BLaER1 treated with 17β-estradiol and CSF1 and Interleukin-3, amounts not matched to agents 10 nM and 100 nM (cell line): ENCODE results near the gene CFAP410.
A peak's percentile ranks its signal among the peaks of the same experiment; 100 is the strongest.

Experiments used
- H3K27ac ChIP-seq, 11 experiments: shearing (Covaris generic); formaldehyde crosslinking; 2 replicates each; pipeline ENCODE4 v1.8.1; 2022
- H3K27me3 ChIP-seq, 11 experiments: shearing (Covaris generic); formaldehyde crosslinking; 2 replicates each; pipeline ENCODE4 v1.8.1; 2022
- H3K36me3 ChIP-seq, 11 experiments: shearing (Covaris generic); formaldehyde crosslinking; 2 replicates each; pipeline ENCODE4 v1.8.1; 2022
- H3K4me1 ChIP-seq, 10 experiments: shearing (Covaris generic); formaldehyde crosslinking; 2 replicates each; pipeline ENCODE4 v1.8.1; 2022
- H3K4me2 ChIP-seq, 11 experiments: shearing (Covaris generic); formaldehyde crosslinking; 2 replicates each; pipeline ENCODE4 v1.8.1; 2022
- H3K4me3 ChIP-seq, 10 experiments: shearing (Covaris generic); formaldehyde crosslinking; 2 replicates each; pipeline ENCODE4 v1.8.1; 2022
- H3K9ac ChIP-seq, 11 experiments: shearing (Covaris generic); formaldehyde crosslinking; 2 replicates each; pipeline ENCODE4 v1.8.1; 2022
- H3K9me3 ChIP-seq, 11 experiments: shearing (Covaris generic); formaldehyde crosslinking; replicated peaks in 1 of 11; 2 replicates each; pipeline ENCODE4 v1.8.1; 2022
- H4K20me1 ChIP-seq, 11 experiments: shearing (Covaris generic); formaldehyde crosslinking; 2 replicates each; pipeline ENCODE4 v1.8.1; 2022
- Cebpa-rat ChIP-seq, 11 experiments: shearing (Covaris generic); IDR thresholded peaks; 2 replicates each; pipeline ENCODE4 v1.8.1; 2022

CFAP410 gene

GRCh38 chr21:44337941-44338895, 972 bp downstream of the CFAP410 start:
- H4K20me1 ChIP-seq = peaks cover 0 to 29% (median 8%) of the 10 kb centered on the region in 11 experiments; a peak in 14 of 22 replicates
- peak overlapping the region in 10 of 11 experiments; percentile 2 to 87 (median 68); a peak in 18 of 22 replicates for H3K27ac ChIP-seq
- H3K9ac ChIP-seq = peak overlapping the region; percentile 26 to 77 (median 65); a peak in 20 of 22 replicates
- H3K4me1 ChIP-seq = peaks cover 38 to 76% (median 68%) of the 10 kb centered on the region in 10 experiments
- peak overlapping the region; percentile 27 to 66 (median 50); a peak in 19 of 20 replicates for H3K4me3 ChIP-seq
- H3K36me3 ChIP-seq = peaks cover 0 to 22% (median 8%) of the 10 kb centered on the region in 11 experiments; a peak in 11 of 22 replicates
- no peak for TF ChIP-seq Cebpa-rat (IDR thresholded peaks at IDR 0.05)
- H3K9me3 ChIP-seq = no peaks in the 10 kb centered on the region
- no peaks in the 10 kb centered on the region for H3K27me3 ChIP-seq
- H3K4me2 ChIP-seq = peak overlapping the region; percentile 80 to 97 (median 90)

- H3K27ac ChIP-seq = peak overlapping the region in 8 of 11 experiments; percentile 62 to 87 (median 74); a peak in 16 of 22 replicates
- 0 out of 20 replicates have a peak overlapping the region, but pooled peaks of 2 of the 10 experiments have one; percentile 8 to 46 for H3K4me3 ChIP-seq
- no peaks in the 10 kb centered on the region for H3K9me3 ChIP-seq
- H3K9ac ChIP-seq = peak overlapping the region in 8 of 11 experiments; percentile 60 to 77 (median 70); a peak in 16 of 22 replicates
- H3K36me3 ChIP-seq = peaks cover 0 to 22% (median 8%) of the 10 kb centered on the region in 11 experiments; a peak in 11 of 22 replicates
- H3K27me3 ChIP-seq = no peaks in the 10 kb centered on the region
- H4K20me1 ChIP-seq = peaks cover 0 to 36% (median 14%) of the 10 kb centered on the region in 11 experiments; a peak in 14 of 22 replicates
- H3K4me2 ChIP-seq = peak overlapping the region; percentile 80 to 97 (median 90)
- peak in 5 of 11 experiments; percentile 39 to 69 (median 51); a peak in 6 of 22 replicates for TF ChIP-seq Cebpa-rat (IDR thresholded peaks at IDR 0.05)
- peaks cover 45 to 76% (median 71%) of the 10 kb centered on the region in 10 experiments for H3K4me1 ChIP-seq
These were observed 1.7 kb downstream of the CFAP410 start for GRCh38 chr21:44337449-44337848.

GRCh38 chr21:44335266-44336059, 3.7 kb downstream of the CFAP410 start:
- no peak for TF ChIP-seq Cebpa-rat (IDR thresholded peaks at IDR 0.05)
- Histone ChIP-seq H3K4me2 (peak overlapping the region in 9 of 11 experiments; percentile 74 to 95 (median 92); a peak in 18 of 22 replicates), H3K9me3 (no peaks in the 10 kb centered on the region)

GRCh38 chr21:44334329-44335030, 4.7 kb downstream of the CFAP410 start:
- Histone ChIP-seq H3K4me3 (peak overlapping the region in 1 of 10 experiments; percentile 40; a peak in 1 of 20 replicates), H3K27me3 (no peaks in the 10 kb centered on the region), H4K20me1 (peaks cover 10 to 65% (median 41%) of the 10 kb centered on the region in 11 experiments; a peak in 21 of 22 replicates), H3K36me3 (peaks cover 0 to 29% (median 9%) of the 10 kb centered on the region in 11 experiments; a peak in 13 of 22 replicates), H3K9ac (peak overlapping the region in 8 of 11 experiments; percentile 22 to 65 (median 45); a peak in 13 of 22 replicates), H3K9me3 (no peaks in the 10 kb centered on the region), H3K4me2 (peak overlapping the region; percentile 74 to 95 (median 91)), H3K4me1 (peaks cover 50 to 89% (median 82%) of the 10 kb centered on the region in 10 experiments), H3K27ac (peak overlapping the region in 7 of 11 experiments; percentile 8 to 87 (median 47); a peak in 10 of 22 replicates)
- TF ChIP-seq Cebpa-rat (IDR thresholded peaks at IDR 0.05) = no peak

More at GRCh38 chr21:44335266-44336059, 3.7 kb downstream of the CFAP410 start:
- Histone ChIP-seq H3K27ac (peak overlapping the region in 8 of 11 experiments; percentile 5 to 87 (median 46); a peak in 12 of 22 replicates), H4K20me1 (peaks cover under 1 to 55% (median 31%) of the 10 kb centered on the region in 11 experiments; a peak in 19 of 22 replicates), H3K36me3 (peaks cover 0 to 29% (median 9%) of the 10 kb centered on the region in 11 experiments; a peak in 13 of 22 replicates), H3K4me3 (no peak overlapping the region), H3K4me1 (peaks cover 57 to 89% (median 85%) of the 10 kb centered on the region in 10 experiments), H3K27me3 (no peaks in the 10 kb centered on the region), H3K9ac (peak overlapping the region in 7 of 11 experiments; percentile 3 to 77 (median 27); a peak in 10 of 22 replicates)

- Histone ChIP-seq H3K27ac (peak overlapping the region in 5 of 11 experiments; percentile 5 to 87 (median 45); a peak in 6 of 22 replicates), H3K9me3 (no peaks in the 10 kb centered on the region), H3K4me2 (peak overlapping the region; percentile 74 to 95 (median 91)), H3K36me3 (peaks cover 0 to 29% (median 9%) of the 10 kb centered on the region in 11 experiments; a peak in 13 of 22 replicates), H3K4me3 (peak overlapping the region in 1 of 10 experiments; percentile 40; a peak in 2 of 20 replicates), H3K27me3 (no peaks in the 10 kb centered on the region), H3K9ac (peak overlapping the region in 9 of 11 experiments; percentile 22 to 65 (median 41); a peak in 15 of 22 replicates), H3K4me1 (peaks cover 50 to 97% (median 89%) of the 10 kb centered on the region in 10 experiments), H4K20me1 (peaks cover 18 to 73% (median 48%) of the 10 kb centered on the region in 11 experiments; a peak in 21 of 22 replicates)
- TF ChIP-seq Cebpa-rat (IDR thresholded peaks at IDR 0.05) = no peak
These were observed 5.5 kb downstream of the CFAP410 start for GRCh38 chr21:44333509-44334328.

- no peaks in the 10 kb centered on the region for H3K27me3 ChIP-seq
- no peak for TF ChIP-seq Cebpa-rat (IDR thresholded peaks at IDR 0.05)
- no peak overlapping the region for H3K4me3 ChIP-seq
- H3K9ac ChIP-seq = peak overlapping the region in 6 of 11 experiments; percentile 27 to 65 (median 46); a peak in 9 of 22 replicates
- H3K4me2 ChIP-seq = peak overlapping the region; percentile 74 to 95 (median 91)
- H4K20me1 ChIP-seq = peaks cover 23 to 77% (median 52%) of the 10 kb centered on the region in 11 experiments; a peak in 21 of 22 replicates
- H3K9me3 ChIP-seq = no peaks in the 10 kb centered on the region
- H3K27ac ChIP-seq = peak overlapping the region in 2 of 11 experiments; percentile 6 to 87; a peak in 2 of 22 replicates
- H3K4me1 ChIP-seq = peaks cover 45 to 99% (median 91%) of the 10 kb centered on the region in 10 experiments
- peaks cover 0 to 31% (median 9%) of the 10 kb centered on the region in 11 experiments; a peak in 14 of 22 replicates for H3K36me3 ChIP-seq
These were observed 6.2 kb downstream of the CFAP410 start for GRCh38 chr21:44332965-44333364.
